Mesenchymal stem cell (in vitro differentiated cells and primary cell): ENCODE measurements around the gene PLCB2.
A peak's percentile ranks its signal among the peaks of the same experiment; 100 is the strongest.

Experiments used
- DNase-seq: peaks from one replicate; pipeline ENCODE4 v3.0.0-alpha.2; 2013
- H2AFZ ChIP-seq: one replicate; pipeline ENCODE4 v1.6.1; 2013; ENCODE audit warnings: low read depth, mild to moderate bottlenecking, control low read depth, inconsistent platforms, low read length, moderate library complexity
- H2AK5ac ChIP-seq: 2 replicates; pipeline ENCODE4 v1.6.1; 2013; ENCODE audit warnings: low read length, moderate library complexity, mild to moderate bottlenecking, inconsistent platforms; ENCODE audit not compliant: severe bottlenecking
- H2BK120ac ChIP-seq: one replicate; pipeline ENCODE4 v1.6.1; 2013; ENCODE audit warnings: low read depth, mild to moderate bottlenecking, inconsistent platforms, low read length, moderate library complexity
- H2BK12ac ChIP-seq, 2 experiments: one replicate each; pipeline ENCODE4 v1.6.1; 2013; ENCODE audit warnings: inconsistent platforms in 2 of 2, low read length in 2 of 2, mild to moderate bottlenecking in 2 of 2, moderate library complexity in 2 of 2, control low read depth in 1 of 2
- H2BK15ac ChIP-seq: one replicate; pipeline ENCODE4 v1.6.1; 2013; ENCODE audit warnings: mild to moderate bottlenecking, low read depth, inconsistent platforms; ENCODE audit not compliant: poor library complexity, severe bottlenecking
- H2BK5ac ChIP-seq: 2 replicates; pipeline ENCODE4 v1.6.1; 2013; ENCODE audit warnings: low read depth, mild to moderate bottlenecking, low read length, control low read depth, inconsistent platforms; ENCODE audit not compliant: poor library complexity, severe bottlenecking
- H3K14ac ChIP-seq, 2 experiments: one replicate each; pipeline ENCODE4 v1.6.1; 2013; ENCODE audit warnings: inconsistent platforms in 2 of 2, low read length in 2 of 2, control low read depth in 1 of 2, mild to moderate bottlenecking in 1 of 2, moderate library complexity in 1 of 2
- H3K18ac ChIP-seq, 2 experiments: one replicate each; pipeline ENCODE4 v1.6.1; 2013; ENCODE audit warnings: inconsistent platforms in 2 of 2, low read length in 2 of 2, control low read depth in 1 of 2, low read depth in 1 of 2, mild to moderate bottlenecking in 1 of 2
- H3K23ac ChIP-seq, 2 experiments: one replicate each; pipeline ENCODE4 v1.6.1; 2013; ENCODE audit warnings: inconsistent platforms in 2 of 2, low read length in 2 of 2, mild to moderate bottlenecking in 2 of 2, moderate library complexity in 2 of 2, control low read depth in 1 of 2
- H3K27ac ChIP-seq: 2 replicates; pipeline ENCODE4 v1.5.1; 2013; ENCODE audit warnings: mild to moderate bottlenecking, moderate library complexity, low read length, control low read depth, inconsistent platforms; ENCODE audit not compliant: poor library complexity, severe bottlenecking
- H3K27me3 ChIP-seq, 2 experiments: 2 replicates each; pipeline versions ENCODE4 v1.6.1 to v1.7.0; 2013; ENCODE audit warnings: low read length in 2 of 2, mild to moderate bottlenecking in 2 of 2, moderate library complexity in 2 of 2, control low read depth in 1 of 2, inconsistent platforms in 1 of 2; ENCODE audit not compliant: control insufficient read depth in 1 of 2, insufficient read depth in 1 of 2
- H3K36me3 ChIP-seq, 2 experiments: 2 replicates each; pipeline versions ENCODE4 v1.6.1 to v1.7.0; 2013; ENCODE audit warnings: low read length in 2 of 2, control low read depth in 1 of 2, inconsistent platforms in 1 of 2, low read depth in 1 of 2, mild to moderate bottlenecking in 1 of 2; ENCODE audit not compliant: insufficient read depth in 2 of 2, control insufficient read depth in 1 of 2
- H3K4ac ChIP-seq, 2 experiments: one replicate each; pipeline ENCODE4 v1.6.1; 2013; ENCODE audit warnings: inconsistent platforms in 2 of 2, low read length in 2 of 2, mild to moderate bottlenecking in 2 of 2, moderate library complexity in 2 of 2, control low read depth in 1 of 2, low read depth in 1 of 2
- H3K4me1 ChIP-seq: 2 replicates; pipeline ENCODE4 v1.6.1; 2013; ENCODE audit warnings: low read depth, low read length, control low read depth; ENCODE audit not compliant: control insufficient read depth, insufficient read depth
- H3K4me2 ChIP-seq: 2 replicates; pipeline ENCODE4 v1.6.1; 2013; ENCODE audit warnings: low read length, mild to moderate bottlenecking, inconsistent platforms; ENCODE audit not compliant: poor library complexity, severe bottlenecking
- H3K4me3 ChIP-seq, 2 experiments: 2 replicates each; pipeline versions ENCODE4 v1.5.1 to v1.7.0; 2013; ENCODE audit warnings: low read length in 2 of 2, mild to moderate bottlenecking in 2 of 2, control low read depth in 1 of 2, low read depth in 1 of 2; ENCODE audit not compliant: insufficient read depth in 1 of 2
- H3K79me1 ChIP-seq: replicated peaks from 2 replicates; pipeline ENCODE4 v1.6.1; 2013; ENCODE audit warnings: mild to moderate bottlenecking, control low read depth, low read length, inconsistent platforms; ENCODE audit not compliant: poor library complexity, severe bottlenecking
- H3K9ac ChIP-seq: 2 replicates; pipeline ENCODE4 v1.7.0; 2013; ENCODE audit warnings: mild to moderate bottlenecking, low read length, moderate library complexity
- H3K9me3 ChIP-seq: 2 replicates; pipeline ENCODE4 v1.7.0; 2013; ENCODE audit warnings: mild to moderate bottlenecking, low read length; ENCODE audit not compliant: control insufficient read depth
- H4K8ac ChIP-seq: one replicate; pipeline ENCODE4 v1.6.1; 2013; ENCODE audit warnings: inconsistent platforms, mild to moderate bottlenecking, low read length, moderate library complexity
- H4K91ac ChIP-seq: one replicate; pipeline ENCODE4 v1.6.1; 2013; ENCODE audit warnings: mild to moderate bottlenecking, low read length, inconsistent platforms
- WGBS: methylation state at CpG from one replicate; pipeline ENCODE4 v1.1.7; 2013; ENCODE audit warnings: mixed read lengths; 5-methylcytosine and 5-hydroxymethylcytosine counted together

PLCB2 gene

GRCh38 chr15:40276927-40277326 lies 30.8 kb downstream of the PLCB2 start:
- no peak overlapping the region for H3K9ac ChIP-seq

GRCh38 chr15:40275954-40276353 lies 31.8 kb downstream of the PLCB2 start:
- Histone ChIP-seq H3K4me3 (peak overlapping the region in 1 of 2 experiments; percentile 12), H2AFZ (no peak overlapping the region), H2AK5ac (no peak overlapping the region), H2BK120ac (no peak overlapping the region), H3K9ac (no peak overlapping the region), H3K4me1 (peaks cover 20% of the 10 kb centered on the region), H3K14ac (peak overlapping the region in 1 of 2 experiments; percentile 2), H3K4ac (no peak overlapping the region), H4K8ac (no peak overlapping the region), H3K27ac (no peak overlapping the region), H3K79me1 (no peaks in the 10 kb centered on the region), H2BK15ac (no peak overlapping the region), H3K18ac (no peak overlapping the region), H3K9me3 (no peaks in the 10 kb centered on the region), H2BK5ac (no peak overlapping the region), H3K4me2 (no peak overlapping the region), H4K91ac (no peak overlapping the region), H3K23ac (no peak overlapping the region), H3K27me3 (peaks cover 29 to 70% of the 10 kb centered on the region in 2 experiments), H2BK12ac (no peak overlapping the region), H3K36me3 (peaks cover 0 to 6% of the 10 kb centered on the region in 2 experiments)
- no peak for DNase-seq
- 92% methylated on average over 7 of the region's 7 CpGs for WGBS

More at GRCh38 chr15:40276927-40277326, 30.8 kb downstream of the PLCB2 start:
- 90% methylated on average over 3 of the region's 4 CpGs for WGBS
- no peak overlapping the region for H2AFZ ChIP-seq
- H3K79me1 ChIP-seq: no peaks in the 10 kb centered on the region
- H4K8ac ChIP-seq: no peak overlapping the region
- H3K36me3 ChIP-seq: peaks cover 0 to 6% of the 10 kb centered on the region in 2 experiments
- no peak overlapping the region for H3K4me2 ChIP-seq
- H3K27me3 ChIP-seq: peaks cover 37 to 68% of the 10 kb centered on the region in 2 experiments
- H3K9me3 ChIP-seq: no peaks in the 10 kb centered on the region
- no peak overlapping the region for H3K18ac ChIP-seq
- no peak overlapping the region for H3K27ac ChIP-seq
- no peak for DNase-seq
- H2BK5ac ChIP-seq: no peak overlapping the region
- no peak overlapping the region for H3K4ac ChIP-seq
- no peak overlapping the region for H3K4me3 ChIP-seq
- H3K14ac ChIP-seq: no peak overlapping the region
- no peak overlapping the region for H3K23ac ChIP-seq
- H2BK15ac ChIP-seq: no peak overlapping the region
- no peak overlapping the region for H2BK120ac ChIP-seq
- no peak overlapping the region for H4K91ac ChIP-seq
- H2AK5ac ChIP-seq: no peak overlapping the region
- no peak overlapping the region for H2BK12ac ChIP-seq
- H3K4me1 ChIP-seq: peaks cover 26% of the 10 kb centered on the region

GRCh38 chr15:40275523-40275922 lies 32.2 kb downstream of the PLCB2 start:
- H3K18ac ChIP-seq: no peak overlapping the region
- H2BK5ac ChIP-seq: no peak overlapping the region
- no peak for DNase-seq
- no peak overlapping the region for H3K14ac ChIP-seq
- no peak overlapping the region for H2BK12ac ChIP-seq
- H3K27me3 ChIP-seq: peaks cover 25 to 66% of the 10 kb centered on the region in 2 experiments
- no peak overlapping the region for H4K8ac ChIP-seq
- no peak overlapping the region for H3K9ac ChIP-seq
- H3K23ac ChIP-seq: no peak overlapping the region
- no peak overlapping the region for H2BK120ac ChIP-seq
- H2AK5ac ChIP-seq: no peak overlapping the region
- no peak overlapping the region for H3K4ac ChIP-seq
- H3K36me3 ChIP-seq: peaks cover 0 to 6% of the 10 kb centered on the region in 2 experiments
- H3K4me2 ChIP-seq: no peak overlapping the region
- no peaks in the 10 kb centered on the region for H3K79me1 ChIP-seq
- no peak overlapping the region for H4K91ac ChIP-seq
- 84% methylated on average over 4 of the region's 5 CpGs for WGBS
- H3K4me3 ChIP-seq: no peak overlapping the region
- H3K27ac ChIP-seq: no peak overlapping the region
- H3K4me1 ChIP-seq: peaks cover 20% of the 10 kb centered on the region
- no peaks in the 10 kb centered on the region for H3K9me3 ChIP-seq
- no peak overlapping the region for H2AFZ ChIP-seq
- H2BK15ac ChIP-seq: no peak overlapping the region

- Histone ChIP-seq H2BK15ac (no peak overlapping the region), H3K9me3 (no peaks in the 10 kb centered on the region), H3K36me3 (peaks cover 0 to 6% of the 10 kb centered on the region in 2 experiments), H3K4me1 (peaks cover 15% of the 10 kb centered on the region), H3K79me1 (no peaks in the 10 kb centered on the region), H3K27me3 (peaks cover 16 to 58% of the 10 kb centered on the region in 2 experiments), H4K8ac (peak overlapping the region; percentile 33), H2AFZ (no peak overlapping the region), H2BK120ac (no peak overlapping the region), H3K23ac (no peak overlapping the region), H3K18ac (no peak overlapping the region), H3K4ac (peak overlapping the region in 1 of 2 experiments; percentile 46), H2BK5ac (no peak overlapping the region), H4K91ac (no peak overlapping the region), H2AK5ac (no peak overlapping the region), H3K9ac (no peak overlapping the region), H3K4me3 (no peak overlapping the region), H3K14ac (no peak overlapping the region), H3K4me2 (no peak overlapping the region), H2BK12ac (no peak overlapping the region), H3K27ac (no peak overlapping the region)
- DNase-seq: peak; percentile 79
- WGBS: 55% methylated on average over 26 of the region's 26 CpGs
Measured at GRCh38 chr15:40274350-40275274, 33.1 kb downstream of the PLCB2 start.
